Neural progenitor cell (in vitro differentiated cells): ENCODE results near the gene XYLT1. TPM values are rescaled to one million over a fixed set of nuclear protein-coding genes. Genes with fewer than 3 reads are reported as not detected.
A peak's percentile ranks its signal among the peaks of the same experiment; 100 is the strongest.
"Not testable (repeated sequence)": the region's sequence is repeated elsewhere in the genome, so short reads cannot be mapped to it uniquely, and the experiment has no call there.

Experiments used
- DNase-seq: peaks from one replicate; pipeline ENCODE4 v3.0.0-alpha.2; 2016; ENCODE audit warnings: low spot score
- H2AFZ ChIP-seq: fragments of 200-600 bp; sonication (generic); replicated peaks from 2 replicates; pipeline ENCODE4 v1.6.1; 2016; ENCODE audit warnings: antibody characterized with exemption
- H3F3A ChIP-seq: fragments of 200-600 bp; sonication (generic); 2 replicates; pipeline ENCODE4 v1.6.1; 2016; ENCODE audit warnings: antibody characterized with exemption, low read depth
- H3K27ac ChIP-seq: fragments of 200-600 bp; sonication (generic); 2 replicates; pipeline ENCODE4 v1.5.1; 2016; ENCODE audit warnings: mild to moderate bottlenecking
- H3K27me3 ChIP-seq: fragments of 200-600 bp; sonication (generic); 2 replicates; pipeline ENCODE4 v1.6.1; 2016; ENCODE audit warnings: mild to moderate bottlenecking, moderate library complexity
- H3K36me3 ChIP-seq: fragments of 200-600 bp; sonication (generic); 2 replicates; pipeline ENCODE4 v1.5.1; 2016
- H3K4me1 ChIP-seq: fragments of 200-600 bp; sonication (generic); 2 replicates; pipeline ENCODE4 v1.6.1; 2016; ENCODE audit warnings: mixed run types
- H3K4me2 ChIP-seq: fragments of 200-600 bp; sonication (generic); 2 replicates; pipeline ENCODE4 v1.6.1; 2016
- H3K4me3 ChIP-seq: fragments of 200-600 bp; sonication (generic); 2 replicates; pipeline ENCODE4 v1.5.1; 2016
- H3K79me2 ChIP-seq: fragments of 200-600 bp; sonication (generic); 2 replicates; pipeline ENCODE4 v1.6.1; 2016; ENCODE audit warnings: low read depth
- H3K9ac ChIP-seq: fragments of 200-600 bp; sonication (generic); 2 replicates; pipeline ENCODE4 v1.6.1; 2016
- H3K9me3 ChIP-seq: fragments of 200-600 bp; sonication (generic); 2 replicates; pipeline ENCODE4 v1.5.1; 2016; ENCODE audit warnings: low read depth
- H4K20me1 ChIP-seq: fragments of 200-600 bp; sonication (generic); 2 replicates; pipeline ENCODE4 v1.6.1; 2016; ENCODE audit warnings: low read depth
- H3K27ac Mint-ChIP-seq: 3 replicates; pipeline ENCODE4 v1.8.0; 2021; ENCODE audit warnings: mixed read lengths
- H3K27me3 Mint-ChIP-seq: 2 replicates; pipeline ENCODE4 v1.8.0; 2022; ENCODE audit warnings: low read depth, mild to moderate bottlenecking, inconsistent platforms, moderate library complexity, mixed read lengths; ENCODE audit not compliant: insufficient read depth
- H3K36me3 Mint-ChIP-seq: 3 replicates; pipeline ENCODE4 v1.8.0; 2021; ENCODE audit warnings: mixed read lengths
- H3K4me1 Mint-ChIP-seq: 3 replicates; pipeline ENCODE4 v1.8.0; 2021; ENCODE audit warnings: mixed read lengths
- H3K4me3 Mint-ChIP-seq: 3 replicates; pipeline ENCODE4 v1.8.0; 2021; ENCODE audit warnings: mild to moderate bottlenecking, moderate library complexity, mixed read lengths
- H3K9me3 Mint-ChIP-seq: 3 replicates; pipeline ENCODE4 v1.8.0; 2020; ENCODE audit warnings: mixed read lengths
- EZH2 ChIP-seq: fragments of 200-600 bp; sonication (generic); IDR thresholded peaks from 2 replicates; pipeline ENCODE4 v1.6.1; 2017; ENCODE audit warnings: antibody characterized with exemption, mild to moderate bottlenecking, moderate library complexity
- EZH2phosphoT487 ChIP-seq: fragments of 200-600 bp; sonication (generic); IDR thresholded peaks from 2 replicates; pipeline ENCODE4 v1.6.1; 2017; ENCODE audit warnings: antibody characterized with exemption
- total RNA-seq: library from RNA; depleted of rRNA; stranded (reverse); fragments of >200 nt; gene quantifications from 2 replicates; pipeline ENCODE4 v1.2.3, GENCODE V29; 2015; ENCODE audit warnings: low replicate concordance
- TF ChIP-seq, protein P1 (sequence below): fragments of 200-600 bp; sonication (generic); IDR thresholded peaks from 2 replicates; pipeline ENCODE4 v1.5.1; 2017; ENCODE audit warnings: antibody characterized with exemption, mild to moderate bottlenecking

Gene XYLT1
- total RNA-seq, 1 donor from 2014 or later, result 5.9 TPM

DNA sequence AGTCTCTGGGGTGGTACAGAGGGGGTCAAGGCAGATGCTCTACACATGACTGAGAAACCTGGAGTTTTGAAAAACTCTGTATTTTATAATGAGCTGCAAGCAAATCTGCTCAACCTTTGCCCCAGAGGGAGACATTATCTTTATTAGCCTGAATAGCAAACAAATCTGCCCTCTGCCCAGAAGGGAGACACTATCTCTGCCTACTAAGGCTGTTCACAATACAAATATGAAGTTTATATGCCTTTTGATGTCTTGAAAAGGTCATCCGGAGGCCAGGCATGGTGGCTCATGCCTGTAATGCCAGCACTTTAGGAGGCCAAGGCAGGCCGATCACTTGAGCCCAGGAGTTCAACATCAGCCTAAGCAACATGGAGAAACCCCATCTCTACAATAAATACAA, 11.0 kb upstream of the XYLT1 start:
- Mint-ChIP-seq H3K4me1 (peaks cover 4% of the 10 kb centered on the region), H3K4me3 (no peak overlapping the region), H3K27ac (no peak overlapping the region), H3K9me3 (no peaks in the 10 kb centered on the region), H3K36me3 (no peaks in the 10 kb centered on the region), H3K27me3 (peaks cover under 1% of the 10 kb centered on the region)
- H4K20me1 ChIP-seq, result no peaks in the 10 kb centered on the region
- no peak overlapping the region for H3K27ac ChIP-seq
- H3K9ac ChIP-seq, result no peak overlapping the region
- H3K9me3 ChIP-seq, result no peaks in the 10 kb centered on the region
- no peak overlapping the region for H2AFZ ChIP-seq
- no peaks in the 10 kb centered on the region for H3K4me1 ChIP-seq
- no peak for DNase-seq
- H3K27me3 ChIP-seq, result no peaks in the 10 kb centered on the region
- no peaks in the 10 kb centered on the region for H3K36me3 ChIP-seq
- no peaks in the 10 kb centered on the region for H3F3A ChIP-seq
- TF ChIP-seq EZH2 (no peak), EZH2phosphoT487 (no peak)
- TF ChIP-seq, protein P1, sequence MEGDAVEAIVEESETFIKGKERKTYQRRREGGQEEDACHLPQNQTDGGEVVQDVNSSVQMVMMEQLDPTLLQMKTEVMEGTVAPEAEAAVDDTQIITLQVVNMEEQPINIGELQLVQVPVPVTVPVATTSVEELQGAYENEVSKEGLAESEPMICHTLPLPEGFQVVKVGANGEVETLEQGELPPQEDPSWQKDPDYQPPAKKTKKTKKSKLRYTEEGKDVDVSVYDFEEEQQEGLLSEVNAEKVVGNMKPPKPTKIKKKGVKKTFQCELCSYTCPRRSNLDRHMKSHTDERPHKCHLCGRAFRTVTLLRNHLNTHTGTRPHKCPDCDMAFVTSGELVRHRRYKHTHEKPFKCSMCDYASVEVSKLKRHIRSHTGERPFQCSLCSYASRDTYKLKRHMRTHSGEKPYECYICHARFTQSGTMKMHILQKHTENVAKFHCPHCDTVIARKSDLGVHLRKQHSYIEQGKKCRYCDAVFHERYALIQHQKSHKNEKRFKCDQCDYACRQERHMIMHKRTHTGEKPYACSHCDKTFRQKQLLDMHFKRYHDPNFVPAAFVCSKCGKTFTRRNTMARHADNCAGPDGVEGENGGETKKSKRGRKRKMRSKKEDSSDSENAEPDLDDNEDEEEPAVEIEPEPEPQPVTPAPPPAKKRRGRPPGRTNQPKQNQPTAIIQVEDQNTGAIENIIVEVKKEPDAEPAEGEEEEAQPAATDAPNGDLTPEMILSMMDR, result no peak
- no peak overlapping the region for H3K4me3 ChIP-seq
- H3K79me2 ChIP-seq, result no peaks in the 10 kb centered on the region
- H3K4me2 ChIP-seq, result no peak overlapping the region

DNA sequence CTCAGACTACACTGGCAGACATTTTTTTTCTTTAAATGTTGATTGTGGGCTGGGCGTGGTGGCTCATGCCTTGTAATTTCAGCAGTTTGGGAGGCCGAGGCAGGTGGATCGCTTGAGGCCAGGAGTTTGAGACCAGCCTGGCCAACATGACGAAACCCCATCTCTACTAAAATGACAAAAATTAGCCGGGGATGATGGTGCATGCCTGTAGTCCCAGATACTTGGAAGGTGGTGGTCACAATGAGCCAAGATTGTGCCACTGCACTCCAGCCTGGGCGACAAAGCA, 6.4 kb upstream of the XYLT1 start:
- H3K4me3 Mint-ChIP-seq, H3K9ac ChIP-seq, H3K9me3 Mint-ChIP-seq, H3K4me2 ChIP-seq, H3K4me3 ChIP-seq, H3K27me3 Mint-ChIP-seq, H3K79me2 ChIP-seq, H3F3A ChIP-seq, DNase-seq, H3K36me3 Mint-ChIP-seq, H3K36me3 ChIP-seq, H3K9me3 ChIP-seq, H2AFZ ChIP-seq, H3K27me3 ChIP-seq, H4K20me1 ChIP-seq, H3K27ac ChIP-seq: not testable (repeated sequence)
- H3K4me1 ChIP-seq, result peaks cover 11% of the 10 kb centered on the region
- peaks cover 25% of the 10 kb centered on the region for H3K4me1 Mint-ChIP-seq
- peak overlapping the region; percentile 14 for H3K27ac Mint-ChIP-seq

DNA sequence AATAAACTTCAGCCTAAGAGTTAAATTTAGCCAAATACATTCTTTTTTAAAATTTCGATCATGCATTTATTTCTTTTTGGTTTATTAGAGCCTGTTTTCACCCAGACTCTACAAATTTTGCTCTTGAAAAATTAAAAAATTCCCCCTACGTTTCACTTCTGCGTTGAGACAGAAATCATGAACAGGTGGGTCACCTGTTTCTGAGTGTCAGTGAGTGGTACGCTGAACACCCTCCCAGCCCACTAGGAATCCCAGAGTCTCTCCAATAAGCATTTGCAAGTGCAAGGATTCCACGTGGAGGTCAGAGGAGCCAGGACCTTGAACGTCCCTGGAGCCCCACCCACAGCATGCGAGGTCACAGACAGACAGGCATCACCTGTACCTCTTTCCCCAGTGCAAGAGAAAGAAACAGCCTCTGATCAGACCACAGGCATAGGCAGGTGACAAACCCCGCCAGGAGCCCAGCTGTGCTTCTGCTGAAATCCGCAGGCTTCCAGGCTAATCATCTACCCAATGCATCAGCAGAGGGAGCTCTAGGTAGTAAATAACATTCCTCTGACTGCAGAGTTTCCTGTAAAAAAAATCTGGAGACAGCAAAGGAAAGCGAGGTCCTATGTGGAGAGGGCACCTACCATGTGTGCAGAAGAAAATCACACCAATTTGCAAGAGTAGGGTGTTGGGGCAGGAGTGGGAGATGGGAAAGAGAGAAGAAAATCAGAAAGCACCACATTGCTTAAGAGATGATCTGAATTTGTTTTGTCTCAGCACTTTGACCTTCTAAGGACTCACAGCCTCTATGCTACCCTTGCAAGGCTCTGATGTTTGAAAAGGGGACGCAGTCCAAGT, 5.9 kb upstream of the XYLT1 start:
- peak; percentile 87 for DNase-seq
- H3K27me3 ChIP-seq, result peaks cover 1% of the 10 kb centered on the region
- no peaks in the 10 kb centered on the region for H4K20me1 ChIP-seq
- no peak overlapping the region for H3K9ac ChIP-seq
- no peak overlapping the region for H3K4me2 ChIP-seq
- H3K36me3 ChIP-seq, result no peaks in the 10 kb centered on the region
- no peaks in the 10 kb centered on the region for H3K9me3 ChIP-seq
- H3F3A ChIP-seq, result peaks cover 6% of the 10 kb centered on the region
- H3K27ac Mint-ChIP-seq, result peak overlapping the region; percentile 14
- no peak overlapping the region for H3K4me3 Mint-ChIP-seq
- H2AFZ ChIP-seq, result peak overlapping the region; percentile 46
- no peak overlapping the region for H3K4me3 ChIP-seq
- H3K27me3 Mint-ChIP-seq, result peaks cover 8% of the 10 kb centered on the region
- H3K79me2 ChIP-seq, result no peaks in the 10 kb centered on the region
- no peaks in the 10 kb centered on the region for H3K36me3 Mint-ChIP-seq
- H3K4me1 Mint-ChIP-seq, result peaks cover 27% of the 10 kb centered on the region
- no peak overlapping the region for H3K27ac ChIP-seq
- no peaks in the 10 kb centered on the region for H3K9me3 Mint-ChIP-seq
- TF ChIP-seq EZH2 (no peak), EZH2phosphoT487 (no peak)
- TF ChIP-seq, protein P1, result peak; percentile 76
- H3K4me1 ChIP-seq, result peaks cover 11% of the 10 kb centered on the region

DNA sequence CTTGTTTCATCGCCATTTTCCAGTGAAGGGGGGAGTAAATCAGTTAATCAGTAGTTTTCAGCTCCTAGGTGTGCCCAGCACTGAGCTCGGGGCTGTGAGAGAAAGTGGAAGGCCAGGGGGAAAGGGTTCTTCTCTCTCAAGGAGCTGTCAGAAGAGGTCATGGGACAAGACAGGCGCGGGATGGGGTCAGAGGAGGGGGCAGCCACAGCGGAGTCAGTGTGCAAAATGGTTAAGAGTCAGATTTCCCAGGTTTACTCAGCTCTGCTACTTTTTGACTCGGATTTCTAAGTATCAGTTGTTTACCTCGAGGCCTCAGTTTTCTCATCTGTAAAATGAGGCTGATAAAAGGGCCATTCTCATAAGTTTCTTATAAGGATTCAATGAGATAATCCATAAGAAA, 4.3 kb upstream of the XYLT1 start:
- H3F3A ChIP-seq, result peaks cover 14% of the 10 kb centered on the region
- H3K9me3 ChIP-seq, result no peaks in the 10 kb centered on the region
- Mint-ChIP-seq H3K36me3 (no peaks in the 10 kb centered on the region), H3K9me3 (no peaks in the 10 kb centered on the region), H3K4me1 (peaks cover 34% of the 10 kb centered on the region), H3K27ac (no peak overlapping the region), H3K4me3 (no peak overlapping the region), H3K27me3 (peaks cover 9% of the 10 kb centered on the region)
- DNase-seq, result no peak
- H3K4me2 ChIP-seq, result no peak overlapping the region
- H3K4me1 ChIP-seq, result peaks cover 11% of the 10 kb centered on the region
- TF ChIP-seq EZH2, result no peak
- TF ChIP-seq EZH2phosphoT487, result no peak
- TF ChIP-seq, protein P1, result no peak
- no peak overlapping the region for H2AFZ ChIP-seq
- H3K27me3 ChIP-seq, result peaks cover 9% of the 10 kb centered on the region
- no peak overlapping the region for H3K27ac ChIP-seq
- H4K20me1 ChIP-seq, result peaks cover 1% of the 10 kb centered on the region
- H3K9ac ChIP-seq, result no peak overlapping the region
- H3K4me3 ChIP-seq, result no peak overlapping the region
- no peaks in the 10 kb centered on the region for H3K79me2 ChIP-seq
- no peaks in the 10 kb centered on the region for H3K36me3 ChIP-seq
